Fibroblast of skin of scalp (primary cell): Measurements from ENCODE around the gene KRTAP4-5. TPM values are rescaled to one million over a fixed set of nuclear protein-coding genes. Genes with fewer than 3 reads are reported as not detected.
A peak's percentile ranks its signal among the peaks of the same experiment; 100 is the strongest.
"Not testable (repeated sequence)": the region's sequence is repeated elsewhere in the genome, so short reads cannot be mapped to it uniquely, and the experiment has no call there.

Experiments used
- DNase-seq: peaks from one replicate; pipeline ENCODE4 v3.0.0-alpha.2; 2013
- polyA plus RNA-seq, 2 experiments: library from polyadenylated mRNA; unstranded; fragments of 120-200 nt; gene quantifications; one replicate each; pipeline ENCODE4 v1.2.1, GENCODE V29; 2013; ENCODE audit not compliant: insufficient read length in 2 of 2

KRTAP4-5 gene
- polyA plus RNA-seq (2013, experiment 1 of 2; ENCODE audit: insufficient read length): not detected
- polyA plus RNA-seq (2013, experiment 2 of 2; ENCODE audit: insufficient read length): not detected

GRCh38 chr17:41149652-41149985 is at the start of gene KRTAP4-5:
TSS of gene KRTAP4-5 (minus strand) at chr17:41149825. CDS start at chr17:41149767, 58 bp downstream.
- DNase-seq: no peak

GRCh38 chr17:41196068-41196467 is 46.4 kb upstream of the KRTAP4-5 start:
- DNase-seq: no peak

GRCh38 chr17:41190328-41190727 is 40.7 kb upstream of the KRTAP4-5 start:
- no peak for DNase-seq

GRCh38 chr17:41189837-41190318 is 40.3 kb upstream of the KRTAP4-5 start, which contains the start of gene KRTAP9-1:
TSS of gene KRTAP9-1 (plus strand) at chr17:41189887. CDS start at chr17:41189887, 0 bp downstream.
- DNase-seq: not testable (repeated sequence)

GRCh38 chr17:41186872-41187271 is 37.2 kb upstream of the KRTAP4-5 start:
- no peak for DNase-seq

- DNase-seq: no peak
Measured at GRCh38 chr17:41185001-41185400, 35.4 kb upstream of the KRTAP4-5 start.

- DNase-seq: no peak
Measured at GRCh38 chr17:41184480-41184961, 34.9 kb upstream of the KRTAP4-5 start, which contains the start of gene KRTAP4-1. TSS of gene KRTAP4-1 (minus strand) at chr17:41184911. CDS start at chr17:41184854, 57 bp downstream.

- peak; percentile 42 for DNase-seq
Measured at GRCh38 chr17:41178843-41179616, 29.4 kb upstream of the KRTAP4-5 start.

- DNase-seq: peak; percentile 15
Measured at GRCh38 chr17:41178341-41178740, 28.7 kb upstream of the KRTAP4-5 start.

GRCh38 chr17:41177727-41178271 is 28.2 kb upstream of the KRTAP4-5 start, which contains the start of gene KRTAP4-2:
TSS of gene KRTAP4-2 (minus strand) at chr17:41178221. CDS start at chr17:41178164, 57 bp downstream.
- no peak for DNase-seq

- DNase-seq: no peak
Measured at GRCh38 chr17:41176744-41177387, 27.2 kb upstream of the KRTAP4-5 start.

GRCh38 chr17:41171886-41172285 is 22.3 kb upstream of the KRTAP4-5 start:
- DNase-seq: peak; percentile 36

- DNase-seq: no peak
Measured at GRCh38 chr17:41168121-41168520, 18.5 kb upstream of the KRTAP4-5 start, which contains the start of gene KRTAP4-3. TSS of gene KRTAP4-3 (minus strand) at chr17:41168221. CDS start at chr17:41168172, 49 bp downstream.

GRCh38 chr17:41167561-41167960 is 17.9 kb upstream of the KRTAP4-5 start:
- DNase-seq: no peak

- no peak for DNase-seq
Measured at GRCh38 chr17:41163828-41164227, 14.2 kb upstream of the KRTAP4-5 start.

GRCh38 chr17:41160648-41161047 is 11.0 kb upstream of the KRTAP4-5 start, which contains the start of gene KRTAP4-4:
TSS of gene KRTAP4-4 (minus strand) at chr17:41160748. CDS start at chr17:41160691, 57 bp downstream.
- no peak for DNase-seq

GRCh38 chr17:41160190-41160589 is 10.6 kb upstream of the KRTAP4-5 start:
- DNase-seq: not testable (repeated sequence)

- DNase-seq: no peak
Measured at GRCh38 chr17:41153856-41154255, 4.2 kb upstream of the KRTAP4-5 start.

GRCh38 chr17:41151525-41151924 is 1.9 kb upstream of the KRTAP4-5 start:
- DNase-seq: no peak

GRCh38 chr17:41150026-41150425 is 401 bp upstream of the KRTAP4-5 start:
- no peak for DNase-seq

GRCh38 chr17:41148971-41149651 is 514 bp downstream of the KRTAP4-5 start:
- DNase-seq: not testable (repeated sequence)
